Loucy (cell line): ENCODE data around the gene CDX1.
"Not testable (repeated sequence)": the region's sequence is repeated elsewhere in the genome, so short reads cannot be mapped to it uniquely, and the experiment has no call there.

Experiments
- H2AFZ ChIP-seq: fragments of 200-600 bp; sonication (generic); 2 replicates; pipeline ENCODE4 v1.6.0; 2016; ENCODE audit warnings: antibody characterized with exemption, mild to moderate bottlenecking, low read length, moderate library complexity
- H3F3A ChIP-seq: fragments of 200-600 bp; 2 replicates; pipeline ENCODE4 v1.6.0; 2016; ENCODE audit warnings: antibody characterized with exemption, low read depth, mild to moderate bottlenecking
- H3K27me3 ChIP-seq: fragments of 200-600 bp; sonication (generic); 2 replicates; pipeline ENCODE4 v1.6.1; 2014; ENCODE audit warnings: low read length, mild to moderate bottlenecking; ENCODE audit not compliant: insufficient read depth, poor library complexity, severe bottlenecking
- H3K36me3 ChIP-seq: fragments of 200-600 bp; sonication (generic); 2 replicates; pipeline ENCODE4 v1.6.1; 2016; ENCODE audit warnings: low read length; ENCODE audit not compliant: insufficient read depth
- H3K4me1 ChIP-seq: fragments of 200-600 bp; sonication (generic); 2 replicates; pipeline ENCODE4 v1.5.1; 2014; ENCODE audit warnings: low read length, mild to moderate bottlenecking; ENCODE audit not compliant: insufficient read depth, poor library complexity, severe bottlenecking
- H3K4me2 ChIP-seq: fragments of 200-600 bp; sonication (generic); 2 replicates; pipeline ENCODE4 v1.6.0; 2014; ENCODE audit warnings: antibody characterized with exemption, low read length, low read depth, mild to moderate bottlenecking; ENCODE audit not compliant: poor library complexity, severe bottlenecking
- H3K4me3 ChIP-seq: fragments of 200-600 bp; sonication (generic); 2 replicates; pipeline ENCODE4 v1.5.1; 2014; ENCODE audit warnings: low read length, mild to moderate bottlenecking, mixed read lengths; ENCODE audit not compliant: poor library complexity, severe bottlenecking
- H3K79me2 ChIP-seq: fragments of 200-600 bp; sonication (generic); 2 replicates; pipeline ENCODE4 v1.6.1; 2014; ENCODE audit warnings: low read length; ENCODE audit not compliant: insufficient read depth
- H3K9ac ChIP-seq: fragments of 200-600 bp; sonication (generic); 2 replicates; pipeline ENCODE4 v1.6.0; 2014; ENCODE audit warnings: mild to moderate bottlenecking, low read depth, low read length, moderate library complexity; ENCODE audit not compliant: poor library complexity, severe bottlenecking
- H3K9me2 ChIP-seq: fragments of 200-600 bp; sonication (generic); replicated peaks from 2 replicates; pipeline ENCODE4 v1.6.1; 2016; ENCODE audit warnings: low read depth, low read length, mixed read lengths
- H3K9me3 ChIP-seq: fragments of 200-600 bp; sonication (generic); 2 replicates; pipeline ENCODE4 v1.6.1; 2014; ENCODE audit warnings: mild to moderate bottlenecking, antibody characterized with exemption, low read length, low read depth; ENCODE audit not compliant: insufficient read depth
- H4K20me1 ChIP-seq: fragments of 200-600 bp; sonication (generic); 2 replicates; pipeline ENCODE4 v1.6.0; 2014; ENCODE audit warnings: antibody characterized with exemption, low read length, mild to moderate bottlenecking; ENCODE audit not compliant: insufficient read depth, poor library complexity, severe bottlenecking
- CTCF ChIP-seq: fragments of 200-600 bp; sonication (generic); conservative IDR thresholded peaks from 2 replicates; pipeline ENCODE4 v1.5.1; 2014; ENCODE audit warnings: mild to moderate bottlenecking, antibody characterized with exemption, low read length
- EZH2phosphoT487 ChIP-seq: fragments of 200-600 bp; IDR thresholded peaks from 2 replicates; pipeline ENCODE4 v1.6.1; 2018; ENCODE audit warnings: antibody characterized with exemption, mild to moderate bottlenecking, moderate library complexity, borderline replicate concordance

The CDX1 gene

GRCh38 chr5:150229571-150229970, 63.0 kb downstream of the CDX1 start:
- Histone ChIP-seq H3K4me1 (no peaks in the 10 kb centered on the region), H4K20me1 (no peaks in the 10 kb centered on the region), H3K79me2 (no peaks in the 10 kb centered on the region), H3K9ac (no peak overlapping the region), H3K36me3 (no peaks in the 10 kb centered on the region), H2AFZ (no peak overlapping the region), H3K4me3 (no peak overlapping the region), H3K4me2 (no peak overlapping the region), H3F3A (no peaks in the 10 kb centered on the region), H3K9me2 (no peaks in the 10 kb centered on the region), H3K9me3 (no peaks in the 10 kb centered on the region), H3K27me3 (no peaks in the 10 kb centered on the region)
- no peak for TF ChIP-seq EZH2phosphoT487

- no peak overlapping the region for H2AFZ ChIP-seq
- no peaks in the 10 kb centered on the region for H3K4me1 ChIP-seq
- H3K36me3 ChIP-seq, result no peaks in the 10 kb centered on the region
- H4K20me1 ChIP-seq, result no peaks in the 10 kb centered on the region
- H3K9me3 ChIP-seq, result no peaks in the 10 kb centered on the region
- no peak overlapping the region for H3K9ac ChIP-seq
- H3K9me2 ChIP-seq, result no peaks in the 10 kb centered on the region
- TF ChIP-seq CTCF (no peak), EZH2phosphoT487 (no peak)
- H3K27me3 ChIP-seq, result no peaks in the 10 kb centered on the region
- no peak overlapping the region for H3K4me3 ChIP-seq
- H3F3A ChIP-seq, result no peaks in the 10 kb centered on the region
- no peaks in the 10 kb centered on the region for H3K79me2 ChIP-seq
- H3K4me2 ChIP-seq, result no peak overlapping the region
These were observed 64.3 kb downstream of the CDX1 start for GRCh38 chr5:150230842-150231241.

DNA sequence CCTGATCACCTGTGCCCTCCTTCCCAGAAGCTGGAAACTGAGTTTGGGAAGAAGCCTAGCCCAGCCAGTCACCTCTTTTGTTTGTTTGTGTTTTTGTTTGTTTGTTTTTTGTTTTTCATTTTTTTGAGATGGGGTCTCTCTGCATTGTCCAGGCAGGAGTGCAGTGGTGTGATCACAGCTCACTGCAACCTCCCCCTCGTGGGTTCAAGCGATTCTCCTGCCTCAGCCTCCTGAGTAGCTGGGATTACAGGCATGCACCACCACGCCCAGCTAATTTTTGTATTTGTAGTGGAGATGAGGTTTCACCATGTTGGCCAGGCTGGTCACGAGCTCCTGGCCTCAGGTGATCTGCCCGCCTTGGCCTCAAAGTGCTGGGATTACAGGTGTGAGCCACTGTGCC, 67.1 kb downstream of the CDX1 start:
- H3K9ac ChIP-seq, result not testable (repeated sequence)

More for the DNA sequence above, 67.1 kb downstream of the CDX1 start:
- H4K20me1 ChIP-seq, H2AFZ ChIP-seq, H3K9me3 ChIP-seq, H3K4me3 ChIP-seq, H3K36me3 ChIP-seq, H3K9me2 ChIP-seq, H3K79me2 ChIP-seq, H3K4me1 ChIP-seq, H3K4me2 ChIP-seq, H3F3A ChIP-seq, H3K27me3 ChIP-seq: not testable (repeated sequence)
